ENCODE results near the gene NDE1.

DNA sequence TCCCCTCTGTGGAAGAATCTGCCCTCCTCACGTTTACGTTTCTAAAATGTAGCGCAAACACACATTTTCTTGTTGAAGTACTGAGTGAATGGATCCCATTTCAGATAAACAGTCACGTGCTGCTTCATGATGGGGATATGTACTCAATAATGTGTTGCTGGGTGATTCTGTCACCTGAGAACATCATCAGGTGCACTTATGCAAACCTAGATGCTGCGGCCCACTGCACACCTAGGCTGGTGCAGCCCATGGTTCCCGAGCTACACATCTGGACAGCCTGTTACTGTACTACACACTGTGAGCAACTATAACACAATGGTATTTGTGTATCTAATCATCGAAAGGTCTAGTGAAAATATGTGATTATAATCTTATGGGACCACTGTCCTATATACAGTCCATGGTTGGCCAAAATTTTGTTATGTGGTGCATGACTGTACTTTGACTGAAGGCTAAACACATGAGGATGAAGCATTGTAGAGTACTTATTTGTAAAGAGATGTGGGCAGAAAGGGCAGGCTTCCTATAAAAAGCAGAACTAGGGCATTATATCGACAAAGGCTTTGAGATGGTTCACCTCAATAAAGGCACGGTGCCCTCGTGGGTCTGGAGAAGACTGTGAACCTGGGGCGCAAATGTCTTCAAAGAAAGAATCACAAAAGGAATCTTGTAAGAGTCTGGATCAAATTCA, 33.4 kb upstream of the NDE1 start:
- TF ChIP-seq CTCF (conservative IDR thresholded peaks at IDR 0.05 in 1 of 2, IDR thresholded peaks at IDR 0.05 in 1 of 2; ENCODE audit: low read depth in 1 of 2, low read length in 2 of 2), result no peak
- TF ChIP-seq EZH2 (IDR thresholded peaks at IDR 0.05; ENCODE audit: low read length, missing control alignments), result no peak

All from fibroblast of lung (primary cell).